Thyroid gland (tissue), 4 donors: ENCODE data around the gene SRP19.

Source experiments
- CTCF ChIP-seq, 6 experiments: fragments of 200-600 bp in 3 of 6; fragments of 450-650 bp in 3 of 6; sonication (generic) in 3 of 6; IDR thresholded peaks; one replicate each; pipeline ENCODE4 v1.5.1; 2016 to 2019; ENCODE audit warnings: antibody characterized with exemption in 6 of 6, mild to moderate bottlenecking in 2 of 6, inconsistent platforms in 1 of 6, moderate library complexity in 1 of 6
- POLR2A ChIP-seq, 2 donors: fragments of 450-650 bp; IDR thresholded peaks; one replicate each; pipeline ENCODE4 v1.6.1; 2017; ENCODE audit warnings: antibody characterized with exemption in 2 of 2, mild to moderate bottlenecking in 2 of 2, moderate library complexity in 1 of 2

GRCh38 chr5:112863549-112863948 lies 2.5 kb downstream of the SRP19 start:
- TF ChIP-seq POLR2A (IDR thresholded peaks at IDR 0.05) (no peak), CTCF (IDR thresholded peaks at IDR 0.05) (no peak)
